Prostate gland (tissue), 2 donors: ENCODE results near the gene ACACB.

Experiments used
- POLR2A ChIP-seq: fragments of 450-650 bp; IDR thresholded peaks from one replicate; pipeline ENCODE4 v1.6.1; 2016; ENCODE audit warnings: antibody characterized with exemption, mild to moderate bottlenecking
- POLR2AphosphoS5 ChIP-seq: sonication (generic); formaldehyde crosslinking; IDR thresholded peaks from one replicate; pipeline ENCODE4 v1.6.1; 2017; ENCODE audit warnings: antibody characterized with exemption
- TF ChIP-seq, protein P1 (sequence below), 4 experiments: fragments of 200-600 bp in 2 of 4; fragments of 450-650 bp in 2 of 4; sonication (generic) in 2 of 4; IDR thresholded peaks; 1 replicate in 3 of 4; 2 replicates in 1 of 4; pipeline ENCODE4 v1.5.1; 2016 to 2019; ENCODE audit warnings: antibody characterized with exemption in 4 of 4, mild to moderate bottlenecking in 2 of 4, moderate library complexity in 2 of 4

DNA sequence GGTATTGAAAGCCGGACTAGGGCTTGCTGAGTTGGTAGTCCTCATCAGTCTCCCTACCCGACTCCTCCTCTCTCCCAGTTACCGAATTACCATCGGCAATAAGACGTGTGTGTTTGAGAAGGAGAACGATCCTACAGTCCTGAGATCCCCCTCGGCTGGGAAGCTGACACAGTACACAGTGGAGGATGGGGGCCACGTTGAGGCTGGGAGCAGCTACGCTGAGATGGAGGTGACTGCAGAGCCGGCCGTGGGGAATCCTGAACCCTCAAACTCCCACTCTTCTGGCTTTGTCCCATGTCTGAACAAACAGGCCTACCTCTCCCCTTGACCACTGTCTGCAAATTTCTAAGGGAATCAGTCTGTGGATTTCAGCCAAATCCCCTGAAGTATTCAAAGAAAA lies 82.9 kb downstream of the ACACB start:
- TF ChIP-seq, protein P1, sequence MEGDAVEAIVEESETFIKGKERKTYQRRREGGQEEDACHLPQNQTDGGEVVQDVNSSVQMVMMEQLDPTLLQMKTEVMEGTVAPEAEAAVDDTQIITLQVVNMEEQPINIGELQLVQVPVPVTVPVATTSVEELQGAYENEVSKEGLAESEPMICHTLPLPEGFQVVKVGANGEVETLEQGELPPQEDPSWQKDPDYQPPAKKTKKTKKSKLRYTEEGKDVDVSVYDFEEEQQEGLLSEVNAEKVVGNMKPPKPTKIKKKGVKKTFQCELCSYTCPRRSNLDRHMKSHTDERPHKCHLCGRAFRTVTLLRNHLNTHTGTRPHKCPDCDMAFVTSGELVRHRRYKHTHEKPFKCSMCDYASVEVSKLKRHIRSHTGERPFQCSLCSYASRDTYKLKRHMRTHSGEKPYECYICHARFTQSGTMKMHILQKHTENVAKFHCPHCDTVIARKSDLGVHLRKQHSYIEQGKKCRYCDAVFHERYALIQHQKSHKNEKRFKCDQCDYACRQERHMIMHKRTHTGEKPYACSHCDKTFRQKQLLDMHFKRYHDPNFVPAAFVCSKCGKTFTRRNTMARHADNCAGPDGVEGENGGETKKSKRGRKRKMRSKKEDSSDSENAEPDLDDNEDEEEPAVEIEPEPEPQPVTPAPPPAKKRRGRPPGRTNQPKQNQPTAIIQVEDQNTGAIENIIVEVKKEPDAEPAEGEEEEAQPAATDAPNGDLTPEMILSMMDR (IDR thresholded peaks at IDR 0.05): no peak
- TF ChIP-seq POLR2A (no peak), POLR2AphosphoS5 (no peak)
